ENCODE data around the gene ENDOD1.

DNA sequence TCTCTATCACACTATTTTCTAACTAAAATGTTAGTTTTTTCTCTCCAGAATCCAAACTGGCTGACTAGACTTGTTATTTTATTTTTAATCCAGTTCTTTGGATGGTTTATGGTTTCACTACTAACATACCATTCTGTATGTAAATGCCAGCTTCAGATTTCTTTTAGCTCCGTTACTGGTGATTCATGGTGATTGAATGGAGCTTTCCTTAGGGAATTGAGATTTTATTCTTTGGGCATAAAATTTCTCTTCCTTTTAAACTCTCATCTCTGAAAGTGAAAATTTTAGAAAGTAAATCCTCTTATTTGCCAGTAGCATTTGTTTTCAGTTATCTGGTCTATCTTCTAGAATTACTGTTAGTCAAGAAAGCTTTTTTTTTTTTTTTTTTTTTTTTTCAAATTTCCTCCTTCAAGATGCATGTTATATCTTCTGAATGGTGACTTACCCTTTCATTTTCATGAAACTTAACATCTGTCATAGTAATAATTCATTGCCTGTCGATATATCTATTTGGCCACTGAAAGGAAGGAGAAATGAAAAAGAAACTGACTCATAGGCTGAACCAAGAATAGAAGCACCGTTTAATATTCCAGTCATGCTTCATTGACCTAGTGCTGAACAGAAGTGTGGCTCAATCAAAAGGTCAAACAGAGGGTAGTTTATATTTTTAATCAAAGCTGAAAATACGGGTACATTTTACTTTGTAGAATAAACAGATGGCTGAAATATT lies 6.4 kb downstream of the ENDOD1 start:
- TF ChIP-seq CTCF (conservative IDR thresholded peaks at IDR 0.05) (no peak), ZFX (IDR thresholded peaks at IDR 0.05) (no peak)
